Naive thymus-derived CD4-positive, alpha-beta T cell (primary cell): ENCODE measurements around the gene TMEFF1. TPM values are rescaled to one million over a fixed set of nuclear protein-coding genes. Genes with fewer than 3 reads are reported as not detected.

Experiments used
- ATAC-seq: fragments of 150-1000 bp; cut with Tn5 transposase; 2 replicates; pipeline ENCODE4 v1.10.0; 2021; ENCODE audit warnings: mild to moderate bottlenecking, moderate library complexity
- CTCF ChIA-PET: fragments of 350-600 bp; sonication (Branson Sonifier 250); formaldehyde crosslinking; loops from one replicate; lab custom pipeline; 2021; ENCODE audit warnings: antibody characterized with exemption; lab: Charles Lee
- POLR2A ChIA-PET: fragments of 350-600 bp; sonication (Branson Sonifier 250); formaldehyde crosslinking; loops from one replicate; lab custom pipeline; 2021; ENCODE audit warnings: antibody characterized with exemption, inconsistent platforms; lab: Charles Lee
- DNase-seq, 9 donors: peaks; one replicate each; pipeline versions ENCODE4 v3.0.0 to v3.0.0-alpha.2; 2020 to 2022; ENCODE audit warnings: mixed read lengths in 1 of 9
- H3K27ac ChIP-seq: one replicate; pipeline ENCODE4 v1.7.0; 2013; ENCODE audit warnings: mild to moderate bottlenecking, low read depth, low read length, moderate library complexity
- H3K27me3 ChIP-seq, 2 donors: one replicate each; pipeline ENCODE4 v1.7.0; 2013; ENCODE audit warnings: low read length in 2 of 2, mild to moderate bottlenecking in 2 of 2, moderate library complexity in 2 of 2; ENCODE audit not compliant: control insufficient read depth in 2 of 2, insufficient read depth in 2 of 2
- H3K36me3 ChIP-seq, 3 experiments: 1 replicate in 2 of 3; 2 replicates in 1 of 3; pipeline ENCODE4 v1.7.0; 2013; ENCODE audit warnings: low read length in 3 of 3, mild to moderate bottlenecking in 3 of 3, moderate library complexity in 1 of 3; ENCODE audit not compliant: insufficient read depth in 3 of 3, control insufficient read depth in 2 of 3
- H3K4me1 ChIP-seq, 2 donors: one replicate each; pipeline ENCODE4 v1.7.0; 2013; ENCODE audit warnings: low read length in 2 of 2, mild to moderate bottlenecking in 2 of 2, moderate library complexity in 1 of 2; ENCODE audit not compliant: control insufficient read depth in 2 of 2, insufficient read depth in 2 of 2
- H3K4me3 ChIP-seq: 2 replicates; pipeline ENCODE4 v1.7.0; 2013; ENCODE audit warnings: mild to moderate bottlenecking, low read length
- H3K9me3 ChIP-seq, 3 experiments: 1 replicate in 2 of 3; 2 replicates in 1 of 3; pipeline ENCODE4 v1.7.0; 2013; ENCODE audit warnings: low read length in 3 of 3; ENCODE audit not compliant: control insufficient read depth in 2 of 3
- H3K27ac Mint-ChIP-seq, 9 donors: one replicate each; pipeline ENCODE4 v1.8.0; 2020 to 2022; ENCODE audit warnings: mixed read lengths in 9 of 9, mild to moderate bottlenecking in 8 of 9, moderate library complexity in 5 of 9, inconsistent platforms in 2 of 9
- H3K27me3 Mint-ChIP-seq, 5 donors: one replicate each; pipeline ENCODE4 v1.8.0; 2021 to 2022; ENCODE audit warnings: mixed read lengths in 5 of 5, mild to moderate bottlenecking in 1 of 5
- H3K36me3 Mint-ChIP-seq, 5 donors: one replicate each; pipeline ENCODE4 v1.8.0; 2020 to 2022; ENCODE audit warnings: mixed read lengths in 5 of 5, mild to moderate bottlenecking in 3 of 5, inconsistent platforms in 1 of 5
- H3K4me1 Mint-ChIP-seq, 7 donors: one replicate each; pipeline ENCODE4 v1.8.0; 2020 to 2022; ENCODE audit warnings: mixed read lengths in 7 of 7, mild to moderate bottlenecking in 3 of 7, inconsistent platforms in 1 of 7
- H3K4me3 Mint-ChIP-seq, 10 donors: one replicate each; pipeline ENCODE4 v1.8.0; 2020 to 2022; ENCODE audit warnings: mild to moderate bottlenecking in 10 of 10, mixed read lengths in 10 of 10, moderate library complexity in 6 of 10, inconsistent platforms in 2 of 10
- H3K9me3 Mint-ChIP-seq, 11 donors: one replicate each; pipeline ENCODE4 v1.8.0; 2020 to 2022; ENCODE audit warnings: mixed read lengths in 11 of 11, mild to moderate bottlenecking in 4 of 11, inconsistent platforms in 1 of 11, moderate library complexity in 1 of 11
- intact Hi-C, 2 donors: fragments of 100-400 bp; cut with micrococcal nuclease; formaldehyde crosslinking; loops; one replicate each; pipeline ENCODE4 v1.15.1; 2023
- polyA plus RNA-seq, 2 donors: library from polyadenylated mRNA; unstranded; fragments of 300-500 nt; fragmentation: Illumina TruSeq; gene quantifications; one replicate each; pipeline ENCODE4 v1.2.3, GENCODE V29; 2021
- total RNA-seq, 6 experiments: library from RNA in 5 of 6; stranded (reverse) in 5 of 6; gene quantifications; 1 replicate in 5 of 6; 2 replicates in 1 of 6; pipeline ENCODE4 v1.2.3 and lab custom pipeline; 2021 to 2026

Gene TMEFF1
- total and polyA plus RNA-seq, 7 experiments from 2014 or later = 0.27 to 0.56 TPM; not detected in 5

- Histone ChIP-seq H3K4me3 (no peak overlapping the region), H3K9me3 (no peaks in the 10 kb centered on the region), H3K27me3 (no peaks in the 10 kb centered on the region), H3K36me3 (no peaks in the 10 kb centered on the region), H3K4me1 (no peaks in the 10 kb centered on the region), H3K27ac (no peak overlapping the region)
- ChIA-PET POLR2A (no interaction called here), CTCF (no interaction called here)
- no peak overlapping the region for H3K4me3 Mint-ChIP-seq
- no peak overlapping the region for H3K27ac Mint-ChIP-seq
- intact Hi-C loops = no loop called here
- ATAC-seq = no peak
- DNase-seq = no peak
- H3K36me3 Mint-ChIP-seq = peaks cover 0 to 4% (median 0%) of the 10 kb centered on the region in 5 donors
- peaks cover 20 to 47% (median 25%) of the 10 kb centered on the region in 5 donors for H3K27me3 Mint-ChIP-seq
- peaks cover 0 to 7% (median 0%) of the 10 kb centered on the region in 7 donors for H3K4me1 Mint-ChIP-seq
- H3K9me3 Mint-ChIP-seq = no peaks in the 10 kb centered on the region
These were observed 4.9 kb upstream of the TMEFF1 start for GRCh38 chr9:100468041-100468440.

DNA sequence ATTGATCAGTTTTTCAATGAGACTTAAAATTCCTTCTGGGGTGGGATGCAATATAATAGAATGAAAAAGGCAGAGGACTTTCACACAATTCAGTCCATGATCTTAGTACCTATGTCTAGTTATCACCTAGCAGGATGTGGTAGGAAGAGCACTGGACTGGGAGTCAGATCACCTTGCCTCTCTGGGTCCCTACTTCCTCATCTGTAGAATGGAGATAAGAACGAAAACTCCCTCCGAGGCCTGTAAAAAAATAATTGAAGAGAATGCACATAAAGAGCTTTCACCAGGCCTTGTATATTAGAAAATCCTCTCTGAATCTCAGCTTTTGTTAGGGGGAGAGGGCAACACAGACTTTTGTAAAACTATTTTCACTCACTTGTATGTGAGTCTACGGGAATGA, 681 bp upstream of the TMEFF1 start:
- Histone ChIP-seq H3K27me3 (no peaks in the 10 kb centered on the region), H3K4me1 (no peaks in the 10 kb centered on the region), H3K9me3 (no peaks in the 10 kb centered on the region), H3K27ac (no peak overlapping the region), H3K4me3 (no peak overlapping the region), H3K36me3 (no peaks in the 10 kb centered on the region)
- peaks cover 0 to 7% (median 0%) of the 10 kb centered on the region in 5 donors for H3K36me3 Mint-ChIP-seq
- H3K9me3 Mint-ChIP-seq = peaks cover 0 to 2% (median 0%) of the 10 kb centered on the region in 11 donors
- ChIA-PET CTCF (interaction anchor here (0.7 kb wide), 1 partner anchor 13 kb away, joined by 3 read pairs; no protein-coding TSS in a partner anchor), POLR2A (no interaction called here)
- H3K27ac Mint-ChIP-seq = no peak overlapping the region
- ATAC-seq (no peak), DNase-seq (no peak)
- H3K4me1 Mint-ChIP-seq = peaks cover 0 to 12% (median 6%) of the 10 kb centered on the region in 7 donors
- intact Hi-C loops = no loop called here
- peaks cover 38 to 61% (median 49%) of the 10 kb centered on the region in 5 donors for H3K27me3 Mint-ChIP-seq
- H3K4me3 Mint-ChIP-seq = peak overlapping the region; percentile 39 to 83 (median 66)

GRCh38 chr9:100473276-100474081, 530 bp downstream of the TMEFF1 start:
- Mint-ChIP-seq H3K36me3 (peaks cover 0 to 7% (median 0%) of the 10 kb centered on the region in 5 donors), H3K9me3 (peaks cover 0 to 2% (median 0%) of the 10 kb centered on the region in 11 donors), H3K4me1 (peaks cover 0 to 12% (median 6%) of the 10 kb centered on the region in 7 donors), H3K27me3 (peaks cover 38 to 61% (median 53%) of the 10 kb centered on the region in 5 donors), H3K4me3 (peak overlapping the region; percentile 25 to 81 (median 72)), H3K27ac (no peak overlapping the region)
- Histone ChIP-seq H3K4me3 (peak overlapping the region; percentile 35), H3K36me3 (no peaks in the 10 kb centered on the region), H3K27ac (no peak overlapping the region), H3K27me3 (no peaks in the 10 kb centered on the region), H3K9me3 (no peaks in the 10 kb centered on the region), H3K4me1 (no peaks in the 10 kb centered on the region)
- CTCF ChIA-PET = no interaction called here
- ATAC-seq (peak; percentile 60), DNase-seq (peak in 8 of 9 donors; percentile 5 to 54 (median 21))
- intact Hi-C loops = no loop called here
- POLR2A ChIA-PET = no interaction called here

GRCh38 chr9:100474082-100474923, 1.4 kb downstream of the TMEFF1 start:
- Mint-ChIP-seq H3K36me3 (peaks cover 0 to 7% (median 0%) of the 10 kb centered on the region in 5 donors), H3K4me3 (peak overlapping the region; percentile 60 to 87 (median 76)), H3K27me3 (peaks cover 46 to 57% (median 48%) of the 10 kb centered on the region in 5 donors), H3K9me3 (peaks cover 0 to 4% (median 0%) of the 10 kb centered on the region in 11 donors), H3K4me1 (peaks cover 0 to 12% (median 6%) of the 10 kb centered on the region in 7 donors), H3K27ac (peak overlapping the region in 1 of 9 donors; percentile 11)
- H3K4me1 ChIP-seq = no peaks in the 10 kb centered on the region
- DNase-seq = no peak
- intact Hi-C loops = no loop called here
- ATAC-seq = peak; percentile 20
- POLR2A ChIA-PET = no interaction called here
- no peak overlapping the region for H3K4me3 ChIP-seq
- no peak overlapping the region for H3K27ac ChIP-seq
- CTCF ChIA-PET = no interaction called here
- H3K36me3 ChIP-seq = no peaks in the 10 kb centered on the region
- no peaks in the 10 kb centered on the region for H3K27me3 ChIP-seq
- H3K9me3 ChIP-seq = no peaks in the 10 kb centered on the region

DNA sequence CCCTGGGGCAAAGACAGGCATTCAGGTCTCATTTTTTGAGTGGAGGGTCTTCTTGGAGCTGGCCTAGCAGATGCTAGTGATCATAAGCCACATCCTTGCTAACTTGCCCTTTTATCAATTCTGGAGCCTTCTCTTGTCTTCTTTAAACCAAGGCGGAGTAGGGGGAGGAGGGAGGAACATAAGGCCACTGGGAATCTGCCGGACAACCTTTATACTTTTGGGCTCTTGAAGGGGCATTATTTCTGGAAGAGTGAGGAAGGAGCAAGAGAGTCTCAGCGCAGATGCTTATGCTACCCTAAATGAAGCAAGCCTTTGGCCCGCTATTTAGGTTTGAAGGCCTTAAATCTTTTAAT, 2.0 kb downstream of the TMEFF1 start:
- intact Hi-C loops = no loop called here
- Histone ChIP-seq H3K27me3 (no peaks in the 10 kb centered on the region), H3K36me3 (no peaks in the 10 kb centered on the region), H3K27ac (no peak overlapping the region), H3K9me3 (no peaks in the 10 kb centered on the region), H3K4me1 (no peaks in the 10 kb centered on the region), H3K4me3 (no peak overlapping the region)
- no peak overlapping the region for H3K27ac Mint-ChIP-seq
- peaks cover 42 to 55% (median 46%) of the 10 kb centered on the region in 5 donors for H3K27me3 Mint-ChIP-seq
- DNase-seq = no peak
- H3K36me3 Mint-ChIP-seq = peaks cover 0 to 7% (median 0%) of the 10 kb centered on the region in 5 donors
- H3K4me3 Mint-ChIP-seq = peak overlapping the region in 4 of 10 donors; percentile 3 to 77 (median 64)
- H3K9me3 Mint-ChIP-seq = peaks cover 0 to 4% (median 0%) of the 10 kb centered on the region in 11 donors
- ATAC-seq = no peak
- H3K4me1 Mint-ChIP-seq = peaks cover 0 to 12% (median 6%) of the 10 kb centered on the region in 7 donors
- POLR2A ChIA-PET = no interaction called here
- CTCF ChIA-PET = no interaction called here

DNA sequence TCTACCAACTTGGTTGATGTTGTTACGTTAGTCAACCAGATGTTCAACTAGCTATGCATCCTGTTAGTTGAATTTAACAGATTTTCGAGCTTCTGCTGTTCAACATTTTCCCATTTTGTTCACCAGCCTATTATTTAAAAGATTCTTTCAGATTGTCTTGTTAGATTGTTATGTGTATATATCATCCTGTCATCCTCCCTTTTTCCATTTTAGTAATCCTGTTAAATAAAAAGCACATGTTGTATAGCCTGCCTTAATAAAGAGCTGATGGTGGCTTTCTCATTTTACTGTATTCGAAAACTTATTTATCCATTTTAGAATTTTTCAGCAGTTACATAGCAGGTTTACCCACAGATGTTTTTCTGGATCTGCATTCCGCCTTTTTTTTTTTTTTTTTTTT, 4.3 kb downstream of the TMEFF1 start:
- Histone ChIP-seq H3K27ac (no peak overlapping the region), H3K4me1 (no peaks in the 10 kb centered on the region), H3K36me3 (no peaks in the 10 kb centered on the region), H3K27me3 (no peaks in the 10 kb centered on the region), H3K9me3 (no peaks in the 10 kb centered on the region), H3K4me3 (no peak overlapping the region)
- ATAC-seq (no peak), DNase-seq (no peak)
- ChIA-PET CTCF (no interaction called here), POLR2A (no interaction called here)
- intact Hi-C loops = no loop called here
- no peak overlapping the region for H3K4me3 Mint-ChIP-seq
- peaks cover 0 to 4% (median 0%) of the 10 kb centered on the region in 11 donors for H3K9me3 Mint-ChIP-seq
- H3K27me3 Mint-ChIP-seq = peaks cover 25 to 52% (median 37%) of the 10 kb centered on the region in 5 donors
- peaks cover 0 to 7% (median 0%) of the 10 kb centered on the region in 5 donors for H3K36me3 Mint-ChIP-seq
- H3K4me1 Mint-ChIP-seq = peaks cover 0 to 10% (median 6%) of the 10 kb centered on the region in 7 donors
- no peak overlapping the region for H3K27ac Mint-ChIP-seq
